Measurements from ENCODE around the gene PSTK. TPM values are rescaled to one million over a fixed set of nuclear protein-coding genes. Genes with fewer than 3 reads are reported as not detected.

PSTK gene
- polyA plus RNA-seq, 1 donor from 2014 or later = 21.0 TPM

DNA sequence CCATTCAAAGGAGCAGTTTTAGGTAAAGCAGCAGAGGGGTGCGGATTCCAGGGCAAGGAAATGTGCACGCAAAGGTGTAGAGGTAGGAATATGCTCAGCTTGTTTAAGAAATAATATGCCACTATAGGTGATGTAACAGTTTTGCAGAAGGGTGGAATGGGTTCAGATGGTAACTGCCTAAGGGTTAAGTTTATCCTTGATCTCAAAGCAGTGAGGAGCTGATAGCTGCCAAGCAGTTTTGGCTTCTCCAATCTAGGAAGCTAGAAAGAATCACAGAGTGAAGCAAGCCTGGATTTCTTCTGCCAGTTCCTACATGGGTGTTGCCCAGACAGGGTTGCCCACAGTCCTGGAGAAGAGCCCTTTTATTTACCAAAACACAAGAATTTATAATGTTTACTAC, 34.6 kb downstream of the PSTK start:
- no peaks in the 10 kb centered on the region for H3K9me3 ChIP-seq (ENCODE audit: low read length)
- H3K9me2 ChIP-seq (ENCODE audit: insufficient read depth, low read length) = no peaks in the 10 kb centered on the region
- H3K27me3 ChIP-seq (ENCODE audit: insufficient read depth, low read depth, low read length) = no peaks in the 10 kb centered on the region
- no peak overlapping the region for H3K4me3 ChIP-seq (ENCODE audit: low read length)
- H3K36me3 ChIP-seq (ENCODE audit: insufficient read depth, low read length) = no peaks in the 10 kb centered on the region
- no peak overlapping the region for H3K4me2 ChIP-seq (ENCODE audit: low read length)
- no peak overlapping the region for H2AFZ ChIP-seq (ENCODE audit: low read depth, low read length)
- TF ChIP-seq POLR2AphosphoS5 (IDR thresholded peaks at IDR 0.05) (no peak), EZH2 (IDR thresholded peaks at IDR 0.05; ENCODE audit: borderline replicate concordance, insufficient read depth, low read length, poor library complexity, severe bottlenecking) (no peak), MXI1 (conservative IDR thresholded peaks at IDR 0.05; ENCODE audit: poor library complexity, severe bottlenecking) (no peak), RAD21 (conservative IDR thresholded peaks at IDR 0.05) (no peak), EP300 (conservative IDR thresholded peaks at IDR 0.05; ENCODE audit: poor library complexity, severe bottlenecking) (no peak), TAF1 (IDR thresholded peaks at IDR 0.05; ENCODE audit: low read depth) (no peak)
- TF ChIP-seq, protein P1, sequence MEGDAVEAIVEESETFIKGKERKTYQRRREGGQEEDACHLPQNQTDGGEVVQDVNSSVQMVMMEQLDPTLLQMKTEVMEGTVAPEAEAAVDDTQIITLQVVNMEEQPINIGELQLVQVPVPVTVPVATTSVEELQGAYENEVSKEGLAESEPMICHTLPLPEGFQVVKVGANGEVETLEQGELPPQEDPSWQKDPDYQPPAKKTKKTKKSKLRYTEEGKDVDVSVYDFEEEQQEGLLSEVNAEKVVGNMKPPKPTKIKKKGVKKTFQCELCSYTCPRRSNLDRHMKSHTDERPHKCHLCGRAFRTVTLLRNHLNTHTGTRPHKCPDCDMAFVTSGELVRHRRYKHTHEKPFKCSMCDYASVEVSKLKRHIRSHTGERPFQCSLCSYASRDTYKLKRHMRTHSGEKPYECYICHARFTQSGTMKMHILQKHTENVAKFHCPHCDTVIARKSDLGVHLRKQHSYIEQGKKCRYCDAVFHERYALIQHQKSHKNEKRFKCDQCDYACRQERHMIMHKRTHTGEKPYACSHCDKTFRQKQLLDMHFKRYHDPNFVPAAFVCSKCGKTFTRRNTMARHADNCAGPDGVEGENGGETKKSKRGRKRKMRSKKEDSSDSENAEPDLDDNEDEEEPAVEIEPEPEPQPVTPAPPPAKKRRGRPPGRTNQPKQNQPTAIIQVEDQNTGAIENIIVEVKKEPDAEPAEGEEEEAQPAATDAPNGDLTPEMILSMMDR (IDR thresholded peaks at IDR 0.05; ENCODE audit: poor library complexity, severe bottlenecking) = no peak
- peaks cover 3% of the 10 kb centered on the region for H3K79me2 ChIP-seq (replicated peaks; ENCODE audit: insufficient read depth, low read length)
- H3K9ac ChIP-seq (ENCODE audit: low read length) = no peak overlapping the region
- no peak overlapping the region for H3K27ac ChIP-seq (ENCODE audit: low read length)
- no peaks in the 10 kb centered on the region for H4K20me1 ChIP-seq (ENCODE audit: insufficient read depth)
- H3F3A ChIP-seq (ENCODE audit: insufficient read depth, low read length, poor library complexity, severe bottlenecking) = no peaks in the 10 kb centered on the region

DNA sequence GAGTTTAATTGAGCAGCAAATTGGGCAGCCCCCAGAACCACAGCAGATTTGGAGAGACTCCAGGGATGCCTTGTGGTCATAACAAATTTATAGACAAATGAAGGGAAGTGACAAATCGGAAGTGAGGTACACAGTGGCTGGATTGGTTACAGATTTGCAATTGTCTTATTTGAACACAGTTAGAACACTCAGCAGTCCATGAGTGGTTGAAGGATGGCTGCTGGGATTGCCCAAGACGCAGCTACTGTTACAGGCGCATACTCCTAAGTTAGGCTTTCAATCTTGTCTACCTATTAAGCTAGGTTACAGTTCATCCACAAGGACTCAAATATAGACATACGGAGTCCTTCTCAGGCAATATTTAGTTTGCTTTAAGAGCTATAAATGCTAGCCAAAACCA, 36.0 kb downstream of the PSTK start:
- H3K79me2 ChIP-seq (replicated peaks; ENCODE audit: insufficient read depth, low read length) = no peaks in the 10 kb centered on the region
- no peaks in the 10 kb centered on the region for H3F3A ChIP-seq (ENCODE audit: insufficient read depth, low read length, poor library complexity, severe bottlenecking)
- H3K4me3 ChIP-seq (ENCODE audit: low read length) = no peak overlapping the region
- no peak overlapping the region for H3K9ac ChIP-seq (ENCODE audit: low read length)
- no peak overlapping the region for H3K27ac ChIP-seq (ENCODE audit: low read length)
- H3K36me3 ChIP-seq (ENCODE audit: insufficient read depth, low read length) = no peaks in the 10 kb centered on the region
- no peak overlapping the region for H3K4me2 ChIP-seq (ENCODE audit: low read length)
- TF ChIP-seq TAF1 (IDR thresholded peaks at IDR 0.05; ENCODE audit: low read depth) (no peak), MXI1 (conservative IDR thresholded peaks at IDR 0.05; ENCODE audit: poor library complexity, severe bottlenecking) (no peak), POLR2AphosphoS5 (IDR thresholded peaks at IDR 0.05) (no peak), EZH2 (IDR thresholded peaks at IDR 0.05; ENCODE audit: borderline replicate concordance, insufficient read depth, low read length, poor library complexity, severe bottlenecking) (no peak), SMC3 (conservative IDR thresholded peaks at IDR 0.05; ENCODE audit: poor library complexity) (no peak), RAD21 (conservative IDR thresholded peaks at IDR 0.05) (no peak), EP300 (conservative IDR thresholded peaks at IDR 0.05; ENCODE audit: poor library complexity, severe bottlenecking) (no peak)
- TF ChIP-seq, protein P1 (IDR thresholded peaks at IDR 0.05; ENCODE audit: poor library complexity, severe bottlenecking) = no peak
- TF ChIP-seq, protein P2, sequence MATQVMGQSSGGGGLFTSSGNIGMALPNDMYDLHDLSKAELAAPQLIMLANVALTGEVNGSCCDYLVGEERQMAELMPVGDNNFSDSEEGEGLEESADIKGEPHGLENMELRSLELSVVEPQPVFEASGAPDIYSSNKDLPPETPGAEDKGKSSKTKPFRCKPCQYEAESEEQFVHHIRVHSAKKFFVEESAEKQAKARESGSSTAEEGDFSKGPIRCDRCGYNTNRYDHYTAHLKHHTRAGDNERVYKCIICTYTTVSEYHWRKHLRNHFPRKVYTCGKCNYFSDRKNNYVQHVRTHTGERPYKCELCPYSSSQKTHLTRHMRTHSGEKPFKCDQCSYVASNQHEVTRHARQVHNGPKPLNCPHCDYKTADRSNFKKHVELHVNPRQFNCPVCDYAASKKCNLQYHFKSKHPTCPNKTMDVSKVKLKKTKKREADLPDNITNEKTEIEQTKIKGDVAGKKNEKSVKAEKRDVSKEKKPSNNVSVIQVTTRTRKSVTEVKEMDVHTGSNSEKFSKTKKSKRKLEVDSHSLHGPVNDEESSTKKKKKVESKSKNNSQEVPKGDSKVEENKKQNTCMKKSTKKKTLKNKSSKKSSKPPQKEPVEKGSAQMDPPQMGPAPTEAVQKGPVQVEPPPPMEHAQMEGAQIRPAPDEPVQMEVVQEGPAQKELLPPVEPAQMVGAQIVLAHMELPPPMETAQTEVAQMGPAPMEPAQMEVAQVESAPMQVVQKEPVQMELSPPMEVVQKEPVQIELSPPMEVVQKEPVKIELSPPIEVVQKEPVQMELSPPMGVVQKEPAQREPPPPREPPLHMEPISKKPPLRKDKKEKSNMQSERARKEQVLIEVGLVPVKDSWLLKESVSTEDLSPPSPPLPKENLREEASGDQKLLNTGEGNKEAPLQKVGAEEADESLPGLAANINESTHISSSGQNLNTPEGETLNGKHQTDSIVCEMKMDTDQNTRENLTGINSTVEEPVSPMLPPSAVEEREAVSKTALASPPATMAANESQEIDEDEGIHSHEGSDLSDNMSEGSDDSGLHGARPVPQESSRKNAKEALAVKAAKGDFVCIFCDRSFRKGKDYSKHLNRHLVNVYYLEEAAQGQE (IDR thresholded peaks at IDR 0.05; ENCODE audit: borderline replicate concordance) = no peak
- H3K27me3 ChIP-seq (ENCODE audit: insufficient read depth, low read depth, low read length) = no peaks in the 10 kb centered on the region
- no peaks in the 10 kb centered on the region for H3K9me2 ChIP-seq (ENCODE audit: insufficient read depth, low read length)
- no peaks in the 10 kb centered on the region for H3K9me3 ChIP-seq (ENCODE audit: low read length)
- H4K20me1 ChIP-seq (ENCODE audit: insufficient read depth) = no peaks in the 10 kb centered on the region
- no peak overlapping the region for H2AFZ ChIP-seq (ENCODE audit: low read depth, low read length)

Measured in neural cell (in vitro differentiated cells).